GM23338 (cell line): ENCODE measurements around the gene RPLP2. TPM values are rescaled to one million over a fixed set of nuclear protein-coding genes. Genes with fewer than 3 reads are reported as not detected.

Experiments used
- ATAC-seq: fragments of 200-7000 bp; cut with Tn5 transposase; 3 replicates; pipeline ENCODE4 v1.9.1; 2020
- DNase-seq: peaks from one replicate; pipeline ENCODE4 v3.0.0-alpha.2; 2015; ENCODE audit warnings: low spot score
- H2AFZ ChIP-seq: fragments of 200-600 bp; sonication (generic); 2 replicates; pipeline ENCODE4 v1.8.0; 2016; ENCODE audit warnings: antibody characterized with exemption, mild to moderate bottlenecking, moderate library complexity
- H3F3A ChIP-seq: fragments of 200-600 bp; sonication (generic); replicated peaks from 2 replicates; pipeline ENCODE4 v1.8.0; 2017; ENCODE audit warnings: antibody characterized with exemption, mixed run types, low read depth
- H3K27ac ChIP-seq: fragments of 200-600 bp; sonication (generic); 2 replicates; pipeline ENCODE4 v1.6.1; 2016; ENCODE audit warnings: low read depth
- H3K27me3 ChIP-seq: fragments of 200-600 bp; sonication (generic); 2 replicates; pipeline ENCODE4 v1.8.0; 2016; ENCODE audit warnings: mild to moderate bottlenecking, mixed run types, moderate library complexity; ENCODE audit not compliant: insufficient read depth
- H3K36me3 ChIP-seq: fragments of 200-600 bp; sonication (generic); 2 replicates; pipeline ENCODE4 v1.8.0; 2016; ENCODE audit warnings: mild to moderate bottlenecking; ENCODE audit not compliant: insufficient read depth
- H3K4me1 ChIP-seq: fragments of 200-600 bp; sonication (generic); 2 replicates; pipeline ENCODE4 v1.8.0; 2016; ENCODE audit warnings: mild to moderate bottlenecking, moderate library complexity; ENCODE audit not compliant: insufficient read depth
- H3K4me2 ChIP-seq: fragments of 200-600 bp; sonication (generic); 2 replicates; pipeline ENCODE4 v1.7.1; 2017; ENCODE audit warnings: mixed run types
- H3K4me3 ChIP-seq: fragments of 200-600 bp; sonication (generic); 2 replicates; pipeline ENCODE4 v1.6.1; 2016; ENCODE audit warnings: mixed run types
- H3K79me2 ChIP-seq: fragments of 200-600 bp; sonication (generic); replicated peaks from 2 replicates; pipeline ENCODE4 v1.8.0; 2017; ENCODE audit warnings: mild to moderate bottlenecking; ENCODE audit not compliant: insufficient read depth
- H3K9me2 ChIP-seq: fragments of 200-600 bp; sonication (generic); 2 replicates; pipeline ENCODE4 v1.8.0; 2017; ENCODE audit not compliant: insufficient read depth
- H4K20me1 ChIP-seq: fragments of 200-600 bp; sonication (generic); replicated peaks from 2 replicates; pipeline ENCODE4 v1.8.0; 2017; ENCODE audit warnings: mild to moderate bottlenecking; ENCODE audit not compliant: insufficient read depth
- H3K27ac Mint-ChIP-seq: 2 replicates; pipeline ENCODE4 v1.8.0; 2020; ENCODE audit warnings: inconsistent platforms, mild to moderate bottlenecking, moderate library complexity, mixed read lengths
- H3K27me3 Mint-ChIP-seq: 3 replicates; pipeline ENCODE4 v1.8.0; 2022; ENCODE audit warnings: low read depth, mild to moderate bottlenecking, moderate library complexity, mixed read lengths, inconsistent platforms; ENCODE audit not compliant: insufficient read depth, poor library complexity
- H3K36me3 Mint-ChIP-seq: 3 replicates; pipeline ENCODE4 v1.8.0; 2021; ENCODE audit warnings: low read depth, mild to moderate bottlenecking, inconsistent platforms, moderate library complexity, mixed read lengths
- H3K4me1 Mint-ChIP-seq: 3 replicates; pipeline ENCODE4 v1.8.0; 2020; ENCODE audit warnings: mild to moderate bottlenecking, inconsistent platforms, mixed read lengths
- H3K4me3 Mint-ChIP-seq: 3 replicates; pipeline ENCODE4 v1.8.0; 2021; ENCODE audit warnings: moderate library complexity, mild to moderate bottlenecking, inconsistent platforms, mixed read lengths
- H3K9me3 Mint-ChIP-seq: 3 replicates; pipeline ENCODE4 v1.8.0; 2020; ENCODE audit warnings: moderate library complexity, mild to moderate bottlenecking, inconsistent platforms, mixed read lengths
- EZH2 ChIP-seq: fragments of 200-600 bp; sonication (generic); IDR thresholded peaks from one replicate; pipeline ENCODE4 v1.8.0; 2017; ENCODE audit warnings: antibody characterized with exemption, mild to moderate bottlenecking, low read depth; ENCODE audit not compliant: unreplicated experiment
- JUNB ChIP-seq: IDR thresholded peaks from one replicate; pipeline ENCODE4 v1.6.1; 2016; ENCODE audit warnings: antibody characterized with exemption; ENCODE audit not compliant: unreplicated experiment
- NANOG ChIP-seq: IDR thresholded peaks from 2 replicates; pipeline ENCODE4 v1.6.1; 2016; ENCODE audit warnings: antibody characterized with exemption, borderline replicate concordance
- REST ChIP-seq: IDR thresholded peaks from one replicate; pipeline ENCODE4 v1.6.1; 2018; ENCODE audit warnings: antibody characterized with exemption; ENCODE audit not compliant: unreplicated experiment
- STAT1 ChIP-seq: IDR thresholded peaks from one replicate; pipeline ENCODE4 v1.6.1; 2016; ENCODE audit warnings: antibody characterized with exemption; ENCODE audit not compliant: unreplicated experiment
- ZNF114 ChIP-seq: fragments of 250-450 bp; sonication (Bioruptor Pico); IDR thresholded peaks from 2 replicates; pipeline ENCODE4 v1.5.0; 2020; ENCODE audit warnings: mild to moderate bottlenecking, moderate library complexity
- ZNF462 ChIP-seq: fragments of 250-450 bp; sonication (Bioruptor Pico); IDR thresholded peaks from 2 replicates; pipeline ENCODE4 v1.5.0; 2020; ENCODE audit warnings: mild to moderate bottlenecking, moderate library complexity
- polyA plus RNA-seq: library from polyadenylated mRNA; unstranded; fragments of >200 nt; fragmentation: Nextera tagmentation; extraction: Ambion mirVana; gene quantifications from 2 replicates; pipeline ENCODE4 v1.2.1, GENCODE V29; 2016
- total RNA-seq: library from RNA; depleted of rRNA; stranded (reverse); fragments of >200 nt; shearing (Covaris generic); gene quantifications from 2 replicates; pipeline ENCODE4 v1.2.3, GENCODE V29; 2014

The RPLP2 gene
- total and polyA plus RNA-seq, 2 experiments from 2014 or later, result 518 to 1,782 TPM

DNA sequence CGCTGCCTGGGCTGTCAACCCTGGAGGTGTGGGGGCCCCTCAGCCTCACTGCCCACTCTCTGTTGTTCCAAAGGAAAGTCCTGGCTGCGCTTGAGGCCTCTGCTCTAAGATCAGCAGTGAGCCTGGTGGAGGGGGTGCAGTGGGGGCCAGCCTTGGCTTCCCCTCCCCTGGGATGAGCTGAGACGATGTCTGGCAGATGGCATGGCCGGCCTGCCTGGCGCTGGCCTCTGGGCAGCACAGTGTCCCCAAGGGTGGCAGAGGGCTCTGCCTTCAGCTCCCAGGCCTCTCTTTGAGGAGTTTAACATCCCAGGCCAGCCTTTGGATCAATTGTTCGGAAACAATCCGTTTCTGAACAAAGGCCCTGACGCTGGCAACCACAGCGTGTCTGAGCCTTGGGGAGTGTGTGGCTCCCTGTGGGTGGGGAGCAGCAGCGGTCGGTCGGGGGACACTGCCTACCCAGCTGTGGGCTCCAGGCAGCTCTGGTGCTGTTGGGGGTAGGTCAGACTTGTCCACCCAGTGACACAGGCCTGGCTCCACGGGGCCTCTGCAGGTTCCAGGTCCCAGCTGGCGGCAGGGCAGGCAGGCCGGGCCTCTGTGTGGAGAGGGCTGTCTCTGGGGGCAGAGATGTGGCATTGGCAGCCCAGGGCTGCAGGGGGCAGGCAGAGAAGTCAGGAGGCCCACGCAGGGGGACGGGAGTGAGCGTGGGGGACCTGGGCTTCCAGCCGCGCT lies 45.0 kb downstream of the RPLP2 start:
- ATAC-seq (no peak), DNase-seq (no peak)
- H3K4me3 ChIP-seq, result no peak overlapping the region
- 0 out of 2 replicates have a peak, but pooled peaks cover 3% of the 10 kb centered on the region for H3K79me2 ChIP-seq
- no peak overlapping the region for H3K27ac Mint-ChIP-seq
- no peak overlapping the region for H3K4me3 Mint-ChIP-seq
- H3K9me2 ChIP-seq, result no peaks in the 10 kb centered on the region
- no peaks in the 10 kb centered on the region for H3K9me3 Mint-ChIP-seq
- peaks cover 7% of the 10 kb centered on the region for H3F3A ChIP-seq
- H4K20me1 ChIP-seq, result peaks cover 17% of the 10 kb centered on the region
- peaks cover 3% of the 10 kb centered on the region; the same call in 1 of the 3 replicates for H3K36me3 Mint-ChIP-seq
- no peaks in the 10 kb centered on the region for H3K36me3 ChIP-seq
- H3K27me3 Mint-ChIP-seq, result peaks cover 16% of the 10 kb centered on the region
- peaks cover 32% of the 10 kb centered on the region for H3K4me1 Mint-ChIP-seq
- peaks cover 21% of the 10 kb centered on the region for H3K4me1 ChIP-seq
- no peak overlapping the region for H3K4me2 ChIP-seq
- TF ChIP-seq JUNB (no peak), ZNF114 (CRISPR knock-in tag) (no peak), EZH2 (no peak), NANOG (no peak), REST (no peak), STAT1 (no peak), ZNF462 (CRISPR knock-in tag) (no peak)
- no peak overlapping the region for H3K27ac ChIP-seq
- H2AFZ ChIP-seq, result no peak overlapping the region
- H3K27me3 ChIP-seq, result no peaks in the 10 kb centered on the region
